K562 (cell line): ENCODE data around the gene LBR. TPM values are rescaled to one million over a fixed set of nuclear protein-coding genes. Genes with fewer than 3 reads are reported as not detected.

Experiments used
- MXI1 ChIP-seq: IDR thresholded peaks from 2 replicates; pipeline ENCODE4 v1.6.1; 2011; ENCODE audit warnings: low read depth, mild to moderate bottlenecking, improper control_type of control experiment, low read length
- OTX1 ChIP-seq: fragments of 450-650 bp; formaldehyde crosslinking; IDR thresholded peaks from 2 replicates; pipeline ENCODE4 v1.4.0; 2022; ENCODE audit warnings: mild to moderate bottlenecking
- REST ChIP-seq, 2 experiments: fragments of 450-650 bp; formaldehyde crosslinking in 1 of 2; IDR thresholded peaks; 2 replicates each; pipeline versions ENCODE4 v1.4.0 to v1.6.1; 2014 to 2020; ENCODE audit warnings: mild to moderate bottlenecking in 2 of 2, borderline replicate concordance in 1 of 2, low read depth in 1 of 2
- ZFP91 ChIP-seq: sonication (generic); formaldehyde crosslinking; IDR thresholded peaks from 2 replicates; pipeline ENCODE4 v1.8.0; 2022; ENCODE audit warnings: mild to moderate bottlenecking, missing genetic modification reagents
- ZNF263 ChIP-seq: sonication (generic); formaldehyde crosslinking; IDR thresholded peaks from 2 replicates; pipeline ENCODE4 v1.8.0; 2022; ENCODE audit warnings: mild to moderate bottlenecking, missing genetic modification reagents, borderline replicate concordance
- polyA plus RNA-seq, 8 experiments: library from polyadenylated mRNA; depleted of rRNA in 4 of 8; stranded (reverse) in 5 of 8; unstranded in 3 of 8; fragments of >200 nt; fragmentation: Nextera tagmentation in 2 of 8; fragmentation: Illumina TruSeq in 1 of 8; extraction: Ambion mirVana in 2 of 8; extraction: Trizol in 1 of 8; gene quantifications; 2 replicates each; pipeline versions ENCODE4 v1.2.1 to v1.2.3, GENCODE V29; 2011 to 2014; ENCODE audit warnings: inconsistent platforms in 1 of 8, missing spikeins in 1 of 8
- total RNA-seq, 7 experiments: library from RNA; depleted of rRNA in 6 of 7; stranded (reverse); fragments of >200 nt in 6 of 7; fragmentation: Illumina TruSeq in 2 of 7; extraction: Trizol in 2 of 7; gene quantifications; 2 replicates each; pipeline versions ENCODE4 v1.2.1 to v1.2.3, GENCODE V29; 2011 to 2021; ENCODE audit warnings: low replicate concordance in 1 of 7
- TF ChIP-seq, protein P1 (sequence below), 2 experiments: fragments of 150-350 bp in 1 of 2; IDR thresholded peaks; 2 replicates each; pipeline ENCODE4 v1.6.1; 2012 to 2016; ENCODE audit warnings: low read depth in 2 of 2, low read length in 2 of 2, mild to moderate bottlenecking in 1 of 2, moderate library complexity in 1 of 2
- TF ChIP-seq, protein P2 (sequence below): IDR thresholded peaks from 2 replicates; pipeline ENCODE4 v1.6.1; 2012; ENCODE audit warnings: low read depth, low read length, improper control_type of control experiment, borderline replicate concordance

LBR gene
- total and polyA plus RNA-seq, 9 of the 15 experiments (the other 6 are each of a cell fraction or from before 2014, with no cell fraction given) = 102 to 229 (median 197) TPM

- TF ChIP-seq REST (IDR thresholded peaks at IDR 0.05; ENCODE audit: borderline replicate concordance) = peak; percentile 97
- TF ChIP-seq REST (CRISPR knock-in tag; IDR thresholded peaks at IDR 0.05; ENCODE audit: low read depth) = 0 out of 2 replicates have a peak, but pooled peaks have one; percentile 49
- TF ChIP-seq ZNF263 (CRISPR knock-in tag) = no peak
- no peak for TF ChIP-seq OTX1 (CRISPR knock-in tag)
- TF ChIP-seq MXI1 = no peak
- TF ChIP-seq, protein P1, sequence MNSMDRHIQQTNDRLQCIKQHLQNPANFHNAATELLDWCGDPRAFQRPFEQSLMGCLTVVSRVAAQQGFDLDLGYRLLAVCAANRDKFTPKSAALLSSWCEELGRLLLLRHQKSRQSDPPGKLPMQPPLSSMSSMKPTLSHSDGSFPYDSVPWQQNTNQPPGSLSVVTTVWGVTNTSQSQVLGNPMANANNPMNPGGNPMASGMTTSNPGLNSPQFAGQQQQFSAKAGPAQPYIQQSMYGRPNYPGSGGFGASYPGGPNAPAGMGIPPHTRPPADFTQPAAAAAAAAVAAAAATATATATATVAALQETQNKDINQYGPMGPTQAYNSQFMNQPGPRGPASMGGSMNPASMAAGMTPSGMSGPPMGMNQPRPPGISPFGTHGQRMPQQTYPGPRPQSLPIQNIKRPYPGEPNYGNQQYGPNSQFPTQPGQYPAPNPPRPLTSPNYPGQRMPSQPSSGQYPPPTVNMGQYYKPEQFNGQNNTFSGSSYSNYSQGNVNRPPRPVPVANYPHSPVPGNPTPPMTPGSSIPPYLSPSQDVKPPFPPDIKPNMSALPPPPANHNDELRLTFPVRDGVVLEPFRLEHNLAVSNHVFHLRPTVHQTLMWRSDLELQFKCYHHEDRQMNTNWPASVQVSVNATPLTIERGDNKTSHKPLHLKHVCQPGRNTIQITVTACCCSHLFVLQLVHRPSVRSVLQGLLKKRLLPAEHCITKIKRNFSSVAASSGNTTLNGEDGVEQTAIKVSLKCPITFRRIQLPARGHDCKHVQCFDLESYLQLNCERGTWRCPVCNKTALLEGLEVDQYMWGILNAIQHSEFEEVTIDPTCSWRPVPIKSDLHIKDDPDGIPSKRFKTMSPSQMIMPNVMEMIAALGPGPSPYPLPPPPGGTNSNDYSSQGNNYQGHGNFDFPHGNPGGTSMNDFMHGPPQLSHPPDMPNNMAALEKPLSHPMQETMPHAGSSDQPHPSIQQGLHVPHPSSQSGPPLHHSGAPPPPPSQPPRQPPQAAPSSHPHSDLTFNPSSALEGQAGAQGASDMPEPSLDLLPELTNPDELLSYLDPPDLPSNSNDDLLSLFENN (IDR thresholded peaks at IDR 0.05; ENCODE audit: low read depth in 2 of 2, low read length in 2 of 2) = 0 out of 4 replicates have a peak, but pooled peaks of 1 of the 2 experiments have one; percentile 53
- TF ChIP-seq, protein P2, sequence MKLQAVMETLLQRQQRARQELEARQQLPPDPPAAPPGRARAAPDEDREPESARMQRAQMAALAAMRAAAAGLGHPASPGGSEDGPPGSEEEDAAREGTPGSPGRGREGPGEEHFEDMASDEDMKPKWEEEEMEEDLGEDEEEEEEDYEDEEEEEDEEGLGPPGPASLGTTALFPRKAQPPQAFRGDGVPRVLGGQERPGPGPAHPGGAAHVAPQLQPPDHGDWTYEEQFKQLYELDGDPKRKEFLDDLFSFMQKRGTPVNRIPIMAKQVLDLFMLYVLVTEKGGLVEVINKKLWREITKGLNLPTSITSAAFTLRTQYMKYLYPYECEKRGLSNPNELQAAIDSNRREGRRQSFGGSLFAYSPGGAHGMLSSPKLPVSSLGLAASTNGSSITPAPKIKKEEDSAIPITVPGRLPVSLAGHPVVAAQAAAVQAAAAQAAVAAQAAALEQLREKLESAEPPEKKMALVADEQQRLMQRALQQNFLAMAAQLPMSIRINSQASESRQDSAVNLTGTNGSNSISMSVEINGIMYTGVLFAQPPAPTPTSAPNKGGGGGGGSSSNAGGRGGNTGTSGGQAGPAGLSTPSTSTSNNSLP = no peak
- peak; percentile 65; the same call in 1 of the 2 replicates for TF ChIP-seq ZFP91 (CRISPR knock-in tag)
Observed at GRCh38 chr1:225474986-225475820, 47.4 kb upstream of the LBR start (continued).
